GM18511 (cell line): ENCODE measurements around the gene PTPRN2.
"Not testable (repeated sequence)": the region's sequence is repeated elsewhere in the genome, so short reads cannot be mapped to it uniquely, and the experiment has no call there.

Experiments used
- ATAC-seq: cut with Tn5 transposase; IDR thresholded peaks from one replicate; pipeline ENCODE4 v1.9.1; 2021; ENCODE audit warnings: mild to moderate bottlenecking, moderate library complexity; ENCODE audit not compliant: unreplicated experiment

Gene PTPRN2

GRCh38 chr7:158536871-158537515 is 50.6 kb downstream of the PTPRN2 start:
- no peak for ATAC-seq

GRCh38 chr7:158535079-158535478 is 52.5 kb downstream of the PTPRN2 start:
- ATAC-seq: no peak

GRCh38 chr7:158534598-158534997 is 53.0 kb downstream of the PTPRN2 start:
- ATAC-seq: no peak

GRCh38 chr7:158534134-158534515 is 53.5 kb downstream of the PTPRN2 start:
- ATAC-seq: not testable (repeated sequence)

- ATAC-seq: no peak
Measured at GRCh38 chr7:158533386-158534133, 54.1 kb downstream of the PTPRN2 start.

- ATAC-seq: no peak
Measured at GRCh38 chr7:158532093-158532627, 55.5 kb downstream of the PTPRN2 start.

GRCh38 chr7:158531661-158532060 is 56.0 kb downstream of the PTPRN2 start:
- ATAC-seq: no peak

- ATAC-seq: no peak
Measured at GRCh38 chr7:158530800-158531609, 56.6 kb downstream of the PTPRN2 start.

- ATAC-seq: no peak
Measured at GRCh38 chr7:158529181-158530096, 58.2 kb downstream of the PTPRN2 start.

- no peak for ATAC-seq
Measured at GRCh38 chr7:158527915-158528502, 59.6 kb downstream of the PTPRN2 start.

GRCh38 chr7:158527495-158527894 is 60.1 kb downstream of the PTPRN2 start:
- no peak for ATAC-seq

- ATAC-seq: no peak
Measured at GRCh38 chr7:158527038-158527437, 60.6 kb downstream of the PTPRN2 start.

- no peak for ATAC-seq
Measured at GRCh38 chr7:158526531-158526930, 61.1 kb downstream of the PTPRN2 start.

GRCh38 chr7:158525648-158526484 is 61.8 kb downstream of the PTPRN2 start:
- ATAC-seq: no peak

GRCh38 chr7:158524749-158525635 is 62.6 kb downstream of the PTPRN2 start:
- no peak for ATAC-seq

GRCh38 chr7:158524286-158524685 is 63.3 kb downstream of the PTPRN2 start:
- not testable (repeated sequence) for ATAC-seq

GRCh38 chr7:158523877-158524276 is 63.7 kb downstream of the PTPRN2 start:
- not testable (repeated sequence) for ATAC-seq
